Endometrium (tissue), 2 donors: Measurements from ENCODE around the gene PELI3.
"Not testable (repeated sequence)": the region's sequence is repeated elsewhere in the genome, so short reads cannot be mapped to it uniquely, and the experiment has no call there.

Experiments
- FAIRE-seq: peaks from 2 replicates; lab custom pipeline; 2012; peaks lifted over from hg19 to GRCh38; lab: Jason Lieb, UNC
- donor health status: control.
- donor health status: control.

PELI3 gene, protein sequence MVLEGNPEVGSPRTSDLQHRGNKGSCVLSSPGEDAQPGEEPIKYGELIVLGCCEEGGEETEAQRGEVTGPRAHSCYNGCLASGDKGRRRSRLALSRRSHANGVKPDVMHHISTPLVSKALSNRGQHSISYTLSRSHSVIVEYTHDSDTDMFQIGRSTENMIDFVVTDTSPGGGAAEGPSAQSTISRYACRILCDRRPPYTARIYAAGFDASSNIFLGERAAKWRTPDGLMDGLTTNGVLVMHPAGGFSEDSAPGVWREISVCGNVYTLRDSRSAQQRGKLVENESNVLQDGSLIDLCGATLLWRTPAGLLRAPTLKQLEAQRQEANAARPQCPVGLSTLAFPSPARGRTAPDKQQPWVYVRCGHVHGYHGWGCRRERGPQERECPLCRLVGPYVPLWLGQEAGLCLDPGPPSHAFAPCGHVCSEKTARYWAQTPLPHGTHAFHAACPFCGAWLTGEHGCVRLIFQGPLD

GRCh38 chr11:66466225-66467033 lies at the start of gene PELI3:
TSS of gene PELI3 (plus strand) at chr11:66466905. CDS start at chr11:66468129, 1,224 bp downstream.
- FAIRE-seq: no peak

DNA sequence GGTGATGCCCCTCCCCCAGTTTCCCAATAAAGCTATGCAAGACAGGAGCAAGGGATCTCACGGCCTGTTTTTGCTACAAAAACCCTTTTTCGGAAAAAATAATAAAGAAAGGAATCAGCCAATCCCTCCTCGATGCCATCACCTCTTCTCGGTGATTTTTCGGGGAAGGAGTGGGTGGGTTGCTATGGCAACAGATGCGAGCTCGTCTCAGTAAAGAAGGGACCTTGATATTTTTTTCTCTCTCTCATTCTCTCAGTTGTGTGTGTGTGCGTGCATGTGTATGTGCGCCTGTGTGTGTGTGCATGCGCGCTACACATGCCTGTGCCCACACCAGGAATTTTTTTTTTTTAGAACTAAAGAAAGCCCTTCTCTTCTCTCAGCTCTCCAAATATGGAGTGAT lies 49.7 kb upstream of the PELI3 start:
- FAIRE-seq: no peak

- no peak for FAIRE-seq
These were observed 48.3 kb upstream of the PELI3 start for GRCh38 chr11:66418168-66418985.

GRCh38 chr11:66418986-66419308 lies 47.8 kb upstream of the PELI3 start:
- FAIRE-seq: no peak

- no peak for FAIRE-seq
These were observed 46.9 kb upstream of the PELI3 start for GRCh38 chr11:66419825-66420224.

DNA sequence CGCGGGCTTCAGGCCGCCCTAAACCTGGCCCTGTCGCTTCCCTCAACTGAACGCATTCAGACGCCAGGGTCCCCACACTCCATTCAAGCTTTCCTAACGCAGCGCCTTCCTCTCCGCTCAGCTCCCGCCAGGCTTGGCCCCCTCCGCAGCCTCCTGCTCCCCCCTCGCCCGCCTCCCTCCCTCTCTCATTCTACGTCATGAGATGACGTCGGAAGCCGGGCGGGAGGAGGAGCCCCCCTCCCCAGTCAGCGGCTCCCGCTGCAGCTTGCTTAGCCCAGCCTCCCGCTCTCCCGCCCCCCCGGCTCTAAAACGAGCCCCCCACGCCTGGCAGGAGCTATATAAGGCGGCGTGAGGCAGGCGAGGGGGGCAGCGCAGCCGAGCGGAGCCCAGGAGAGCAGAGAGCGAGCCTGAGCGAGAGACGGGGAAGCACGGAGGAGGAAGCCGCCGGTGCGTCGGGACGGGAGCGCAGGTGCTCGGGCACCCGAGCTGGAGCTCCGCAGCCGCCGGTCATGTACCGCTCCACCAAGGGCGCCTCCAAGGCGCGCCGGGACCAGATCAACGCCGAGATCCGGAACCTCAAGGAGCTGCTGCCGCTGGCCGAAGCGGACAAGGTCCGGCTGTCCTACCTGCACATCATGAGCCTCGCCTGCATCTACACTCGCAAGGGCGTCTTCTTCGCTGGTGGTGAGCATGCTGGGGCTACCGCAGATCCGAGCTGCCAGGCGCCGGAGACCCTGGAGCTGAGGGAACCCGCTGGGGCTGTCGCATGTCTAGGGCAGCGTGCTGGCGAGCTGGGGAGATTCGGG lies 45.8 kb upstream of the PELI3 start, which contains the start of gene NPAS4:
NPAS4 (plus strand) TSS at position 365 of the 806 bp plus-strand sequence; CDS start at position 510, 145 bp downstream.
- FAIRE-seq: no peak

DNA sequence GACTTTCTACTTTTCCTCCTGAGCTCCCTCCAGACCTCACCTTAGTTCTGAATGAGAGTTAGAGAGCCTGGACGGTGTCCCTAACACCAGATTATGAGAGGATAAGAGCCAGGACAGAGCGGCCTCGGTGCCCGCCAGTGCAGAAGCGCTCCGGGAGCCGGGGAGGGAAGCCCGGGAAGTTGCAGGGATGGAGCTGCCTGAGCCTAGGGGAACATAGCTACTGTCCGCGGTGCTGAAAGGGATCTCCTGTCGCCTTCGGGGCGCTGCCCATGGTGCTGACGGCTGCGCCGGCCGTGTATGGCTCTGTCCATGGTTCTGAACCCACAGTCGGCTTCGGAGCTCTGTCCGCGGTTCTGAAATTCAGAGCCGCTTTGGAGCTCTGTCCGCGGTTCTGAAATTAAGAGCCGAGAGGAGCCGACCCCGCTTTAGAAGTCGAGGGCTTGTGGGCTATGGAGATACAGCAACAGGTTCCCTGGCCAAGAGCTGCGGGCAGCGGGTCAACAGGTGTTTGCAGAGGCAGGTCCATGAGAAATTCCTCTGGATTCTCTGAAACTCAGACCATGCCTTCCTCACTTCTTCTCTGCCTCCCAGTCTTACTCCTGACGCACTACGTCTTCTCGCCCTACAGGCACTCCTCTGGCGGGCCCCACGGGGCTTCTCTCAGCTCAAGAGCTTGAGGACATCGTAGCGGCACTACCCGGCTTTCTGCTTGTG lies 45.1 kb upstream of the PELI3 start:
- peak; percentile 18 for FAIRE-seq

DNA sequence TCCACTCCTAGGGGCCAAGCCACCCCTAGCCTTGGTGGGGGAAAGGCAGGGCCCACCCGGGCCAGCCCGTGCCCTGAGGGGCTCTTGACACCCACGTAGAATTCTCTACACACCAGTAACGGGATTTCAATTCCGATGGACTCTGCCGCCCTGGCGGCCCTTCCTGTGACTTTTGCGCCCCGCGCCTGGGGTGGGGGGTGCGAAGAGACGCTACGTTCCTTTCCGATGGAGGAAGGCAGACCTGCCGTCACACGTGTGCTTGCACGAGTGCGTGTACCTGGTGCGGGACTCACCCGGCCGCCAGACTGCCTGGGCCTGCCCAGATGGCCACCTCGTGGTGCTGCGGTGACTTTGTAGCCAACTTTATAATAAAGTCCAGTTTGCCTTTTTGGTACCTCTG lies 40.4 kb upstream of the PELI3 start:
- FAIRE-seq: no peak

DNA sequence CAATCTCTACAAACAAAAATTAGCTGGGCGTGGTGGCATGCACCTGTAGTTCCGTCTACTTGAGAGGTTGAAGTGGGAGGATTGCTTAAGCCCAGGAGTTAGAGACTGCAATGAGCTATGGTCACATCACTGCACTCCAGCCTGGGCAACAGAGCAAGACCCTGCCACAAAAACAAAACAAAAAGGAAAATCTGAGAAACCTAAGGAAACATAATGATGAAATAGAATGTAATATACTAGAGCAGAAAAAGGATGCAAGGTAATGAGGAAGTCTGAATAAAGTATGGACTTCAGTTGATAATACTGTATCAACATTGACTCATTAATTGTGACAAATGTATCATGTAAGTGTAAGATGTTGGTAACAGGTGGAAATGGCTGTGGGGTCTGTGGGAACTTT lies 37.8 kb upstream of the PELI3 start:
- FAIRE-seq: no peak

DNA sequence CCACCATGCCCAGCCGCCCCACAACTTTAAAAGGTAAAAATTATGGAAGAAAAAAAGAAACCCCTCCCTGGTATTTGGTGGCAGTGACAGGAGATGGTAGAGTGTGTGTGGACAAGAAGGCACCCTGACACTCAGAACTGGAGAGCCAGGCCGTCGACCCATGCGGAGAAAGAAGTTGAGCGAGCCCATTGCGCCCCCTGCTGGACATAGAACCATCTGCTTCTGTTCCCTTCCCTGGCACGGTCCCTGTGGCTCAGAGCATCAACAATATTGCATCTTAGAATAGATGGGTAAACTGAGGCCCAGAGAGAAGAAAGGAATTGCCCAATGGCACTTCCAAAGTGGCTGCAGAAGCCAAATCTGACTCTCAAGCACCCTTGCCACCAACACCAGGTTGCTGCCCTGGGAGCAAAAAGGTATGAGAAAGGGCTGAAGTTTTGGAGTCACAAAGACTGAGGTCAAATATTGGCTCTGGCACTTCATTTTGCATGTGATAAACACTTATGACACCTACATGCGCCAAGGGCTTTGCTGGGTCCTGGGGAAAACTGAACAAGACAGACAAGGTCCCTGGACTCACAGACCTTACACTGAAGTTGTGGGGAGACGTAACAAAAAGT lies 36.6 kb upstream of the PELI3 start:
- FAIRE-seq: no peak

- FAIRE-seq: not testable (repeated sequence)
These were observed 35.4 kb upstream of the PELI3 start for GRCh38 chr11:66431287-66431686.

- FAIRE-seq: not testable (repeated sequence)
These were observed 34.8 kb upstream of the PELI3 start for GRCh38 chr11:66431871-66432329.

- no peak for FAIRE-seq
These were observed 34.1 kb upstream of the PELI3 start for GRCh38 chr11:66432597-66432996.

DNA sequence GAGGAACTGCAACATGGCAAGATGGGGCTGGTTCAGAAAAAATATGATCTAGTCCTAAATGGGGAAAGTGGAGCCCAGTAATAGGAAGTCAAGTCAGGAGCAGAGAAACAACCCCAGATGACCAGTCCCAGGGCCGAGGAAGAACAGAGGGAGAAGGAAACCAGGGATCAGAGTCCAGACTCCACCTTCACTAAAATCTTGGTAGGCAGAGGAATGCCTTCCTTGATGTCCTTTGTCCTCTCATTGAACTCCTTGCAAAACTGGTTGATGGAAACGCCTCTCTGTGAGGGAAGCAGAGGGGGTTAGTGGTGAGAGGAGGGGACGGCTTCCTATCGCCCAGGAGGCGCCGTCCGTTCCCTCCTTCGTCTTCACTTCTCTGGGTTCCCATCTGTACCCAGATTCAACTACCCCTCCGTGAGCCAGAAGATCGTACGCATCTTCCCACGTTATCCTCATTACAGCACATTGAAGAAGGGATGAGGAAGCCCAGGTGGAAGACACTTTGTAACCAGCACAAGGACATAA lies 28.7 kb upstream of the PELI3 start:
- no peak for FAIRE-seq

DNA sequence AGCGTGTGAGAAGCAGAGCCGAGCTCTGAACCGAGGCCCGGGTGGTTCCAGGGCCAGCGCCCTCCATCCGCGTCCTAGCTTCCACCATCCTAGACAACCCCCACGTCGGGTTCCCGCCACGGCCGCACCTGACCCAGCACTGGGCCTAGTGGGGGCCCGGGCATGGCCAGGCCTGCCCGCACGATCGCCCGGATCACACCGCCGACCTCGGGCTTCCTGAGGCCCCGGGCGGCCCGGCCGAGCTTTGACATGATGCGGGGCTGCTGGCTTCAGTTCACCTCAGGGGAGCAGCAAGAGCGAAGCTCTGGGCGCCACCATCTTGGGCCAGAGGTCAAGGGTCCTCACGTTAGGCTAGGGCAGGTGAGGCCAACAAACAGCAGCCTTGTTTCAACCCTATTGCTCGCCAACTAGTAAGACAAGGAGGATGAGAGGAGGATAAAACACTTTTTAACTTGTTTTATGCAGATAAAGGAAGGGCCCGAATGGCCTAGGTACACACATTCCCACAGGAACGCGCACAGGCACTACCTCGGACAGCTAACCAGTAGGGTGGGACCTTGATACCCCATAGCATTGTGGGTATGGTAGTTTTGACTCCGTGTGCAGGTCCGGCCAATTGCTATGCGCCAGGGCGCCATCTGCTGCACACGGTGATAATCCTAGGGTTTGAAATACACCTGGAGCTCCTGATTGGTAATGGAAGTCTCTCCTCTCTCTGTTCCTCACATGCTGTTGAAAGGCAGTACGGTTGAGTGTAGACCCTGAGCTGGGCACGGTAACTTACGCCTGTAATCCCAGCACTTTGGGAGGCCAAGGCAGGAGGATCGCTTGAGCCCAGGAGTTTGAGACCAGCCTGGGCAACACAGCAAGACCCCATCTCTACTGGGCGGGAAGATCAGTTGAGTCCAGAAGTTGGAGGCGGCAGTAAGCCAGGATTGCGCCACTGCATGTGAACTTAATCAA lies 27.9 kb upstream of the PELI3 start, which contains the start of gene MRPL11:
MRPL11 (minus strand) TSS at position 345 of the 963 bp plus-strand sequence; CDS start at position 251, 94 bp downstream.
- peak; percentile 68 for FAIRE-seq

- FAIRE-seq: not testable (repeated sequence)
These were observed 26.4 kb upstream of the PELI3 start for GRCh38 chr11:66440101-66440939.

GRCh38 chr11:66440940-66441282 lies 25.8 kb upstream of the PELI3 start:
- not testable (repeated sequence) for FAIRE-seq

- FAIRE-seq: no peak
These were observed 23.1 kb upstream of the PELI3 start for GRCh38 chr11:66443602-66444001.
